Neuron (in vitro differentiated cells): ENCODE results near the gene PTPRG.

ENCODE experiments used
- H2AFZ ChIP-seq: one replicate; pipeline ENCODE4 v1.6.1; 2013; ENCODE audit warnings: low read depth, mild to moderate bottlenecking, inconsistent platforms, low read length, moderate library complexity
- H3K27me3 ChIP-seq: one replicate; pipeline ENCODE4 v1.6.1; 2013; ENCODE audit warnings: low read length; ENCODE audit not compliant: insufficient read depth
- H3K36me3 ChIP-seq: one replicate; pipeline ENCODE4 v1.6.1; 2013; ENCODE audit warnings: low read length; ENCODE audit not compliant: insufficient read depth
- H3K4me1 ChIP-seq: one replicate; pipeline ENCODE4 v1.6.1; 2013; ENCODE audit warnings: low read length; ENCODE audit not compliant: insufficient read depth
- H3K4me3 ChIP-seq: 2 replicates; pipeline ENCODE4 v1.5.1; 2013; ENCODE audit warnings: mild to moderate bottlenecking, low read length, moderate library complexity
- H3K9me3 ChIP-seq: one replicate; pipeline ENCODE4 v1.6.1; 2013; ENCODE audit warnings: low read length

The PTPRG gene

GRCh38 chr3:61582846-61583245 lies 21.5 kb downstream of the PTPRG start:
- Histone ChIP-seq H3K9me3 (no peaks in the 10 kb centered on the region), H3K4me3 (no peak overlapping the region), H3K4me1 (no peaks in the 10 kb centered on the region), H3K36me3 (no peaks in the 10 kb centered on the region), H2AFZ (no peak overlapping the region), H3K27me3 (no peaks in the 10 kb centered on the region)

DNA sequence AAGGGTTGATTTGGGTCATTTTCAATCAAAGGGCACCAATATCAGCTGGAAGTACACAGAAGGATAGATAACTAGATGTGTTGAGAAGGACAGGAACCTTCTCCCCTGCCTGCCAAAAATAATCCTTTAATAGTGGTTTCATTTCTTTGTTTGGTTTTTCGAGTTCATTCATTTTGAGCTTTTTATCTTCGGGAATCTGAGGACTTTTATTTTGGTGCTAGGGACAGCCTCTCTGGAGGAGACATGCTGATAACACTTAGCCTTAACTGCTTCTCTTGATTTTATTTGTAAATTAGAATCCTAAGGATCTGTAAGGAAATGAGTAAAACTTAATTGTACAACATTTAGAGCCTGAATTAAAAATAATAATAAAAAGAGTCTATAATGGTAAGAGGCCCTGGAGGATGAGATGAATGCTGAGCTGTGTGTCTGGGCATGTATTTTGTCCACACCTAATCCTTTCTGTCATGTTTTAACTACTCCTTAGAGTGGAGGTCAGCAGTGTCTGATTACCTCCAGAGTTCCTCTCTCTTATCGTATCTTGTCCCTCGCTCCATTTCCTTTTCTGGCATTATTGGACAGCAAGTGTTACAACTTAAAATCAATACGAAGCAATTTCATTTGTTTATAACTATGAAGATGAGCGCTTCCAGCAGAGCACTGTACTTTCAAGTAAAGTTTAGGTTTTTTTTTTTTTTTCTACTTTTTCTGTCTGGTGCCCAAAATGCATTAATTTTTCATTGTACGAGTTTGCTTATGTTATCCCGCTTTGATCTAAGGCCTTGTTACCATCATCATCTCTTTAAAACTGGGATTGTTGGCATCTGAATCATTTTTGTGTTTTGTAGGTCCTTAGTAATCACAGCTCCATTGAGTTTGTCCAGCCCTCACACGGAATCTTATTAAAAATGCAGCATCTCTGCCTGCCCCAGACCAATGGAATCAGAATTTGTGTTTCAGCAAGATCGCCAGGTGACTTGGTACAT lies 22.8 kb downstream of the PTPRG start:
- Histone ChIP-seq H3K27me3 (no peaks in the 10 kb centered on the region), H2AFZ (no peak overlapping the region), H3K36me3 (no peaks in the 10 kb centered on the region), H3K4me1 (no peaks in the 10 kb centered on the region), H3K9me3 (no peaks in the 10 kb centered on the region), H3K4me3 (no peak overlapping the region)

DNA sequence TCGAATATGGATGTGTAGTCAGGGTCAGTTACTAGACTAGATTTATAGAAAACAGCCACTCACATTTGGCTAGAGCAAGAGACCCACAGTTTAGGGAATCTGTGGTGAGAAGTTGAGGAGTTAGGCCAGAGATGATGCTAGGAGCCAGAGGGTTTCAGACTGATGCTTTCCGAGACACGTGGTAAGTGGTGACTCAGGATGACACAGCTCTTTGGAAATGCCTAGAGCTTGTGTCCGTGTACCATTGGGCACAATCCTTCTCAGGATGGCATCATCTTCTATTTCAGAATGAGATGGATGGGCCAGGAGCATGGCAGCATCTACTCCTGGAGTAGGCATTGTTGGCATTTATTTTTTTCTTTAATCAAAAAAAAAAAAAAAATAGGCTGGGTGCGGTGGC lies 28.5 kb downstream of the PTPRG start:
- Histone ChIP-seq H3K4me1 (no peaks in the 10 kb centered on the region), H3K9me3 (no peaks in the 10 kb centered on the region), H2AFZ (no peak overlapping the region), H3K4me3 (no peak overlapping the region), H3K27me3 (no peaks in the 10 kb centered on the region), H3K36me3 (no peaks in the 10 kb centered on the region)

- H3K9me3 ChIP-seq: no peaks in the 10 kb centered on the region
- no peak overlapping the region for H2AFZ ChIP-seq
Observed at GRCh38 chr3:61591300-61591699, 29.9 kb downstream of the PTPRG start.

DNA sequence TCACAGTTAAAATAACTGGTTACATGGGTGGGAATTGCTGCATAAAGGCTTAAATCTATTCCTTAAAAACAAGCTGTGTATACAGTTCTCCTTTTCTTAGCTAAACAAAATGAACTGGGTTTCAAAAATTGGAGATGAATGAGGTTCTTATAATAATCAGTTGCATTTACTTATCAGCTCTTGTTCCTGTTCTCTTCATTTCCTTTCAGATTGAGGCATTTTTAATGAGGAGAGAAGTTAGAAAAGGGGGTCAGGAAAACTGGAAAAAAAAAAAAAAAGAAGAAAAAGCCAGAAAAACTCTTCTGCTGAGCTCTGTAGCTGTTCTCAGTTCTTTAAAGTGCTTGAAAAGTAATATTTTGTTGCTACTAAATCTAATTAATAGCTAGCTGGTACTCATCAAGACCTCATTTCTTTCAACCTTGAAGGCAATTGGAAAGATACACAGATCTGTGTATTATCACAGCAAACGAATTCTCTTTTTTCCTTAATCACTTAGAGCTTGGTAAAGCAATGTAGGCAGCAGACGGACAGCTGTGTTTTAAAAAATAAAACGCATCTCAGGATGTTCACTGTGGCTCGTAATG lies 32.2 kb downstream of the PTPRG start:
- H3K4me3 ChIP-seq: no peak overlapping the region
- no peaks in the 10 kb centered on the region for H3K36me3 ChIP-seq
- H2AFZ ChIP-seq: no peak overlapping the region
- no peaks in the 10 kb centered on the region for H3K4me1 ChIP-seq
- H3K9me3 ChIP-seq: no peaks in the 10 kb centered on the region
- no peaks in the 10 kb centered on the region for H3K27me3 ChIP-seq

More at GRCh38 chr3:61591300-61591699, 29.9 kb downstream of the PTPRG start:
- H3K27me3 ChIP-seq: no peaks in the 10 kb centered on the region
- H3K36me3 ChIP-seq: no peaks in the 10 kb centered on the region
- no peak overlapping the region for H3K4me3 ChIP-seq
- no peaks in the 10 kb centered on the region for H3K4me1 ChIP-seq

- Histone ChIP-seq H3K4me1 (no peaks in the 10 kb centered on the region), H3K36me3 (no peaks in the 10 kb centered on the region), H3K4me3 (no peak overlapping the region), H3K9me3 (no peaks in the 10 kb centered on the region), H3K27me3 (no peaks in the 10 kb centered on the region), H2AFZ (no peak overlapping the region)
Observed at GRCh38 chr3:61594144-61594963, 33.0 kb downstream of the PTPRG start.

DNA sequence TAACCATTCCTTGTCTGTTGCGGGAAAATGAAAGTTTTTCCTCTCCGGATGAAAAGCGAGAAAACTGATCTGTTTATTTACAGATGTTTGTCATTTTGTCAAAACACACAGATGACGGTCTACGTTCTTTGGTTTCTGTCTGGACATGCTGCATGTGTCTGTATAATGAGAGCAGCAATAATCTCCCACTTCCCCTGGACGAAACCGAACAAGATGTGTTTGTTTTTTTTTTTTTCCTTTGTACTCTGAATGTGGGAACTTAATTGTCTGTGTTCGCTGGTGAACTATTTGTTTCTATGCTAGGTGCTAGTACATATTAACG lies 33.6 kb downstream of the PTPRG start:
- no peaks in the 10 kb centered on the region for H3K27me3 ChIP-seq
- H2AFZ ChIP-seq: no peak overlapping the region
- no peaks in the 10 kb centered on the region for H3K36me3 ChIP-seq
- H3K4me1 ChIP-seq: no peaks in the 10 kb centered on the region
- no peak overlapping the region for H3K4me3 ChIP-seq
- H3K9me3 ChIP-seq: no peaks in the 10 kb centered on the region

DNA sequence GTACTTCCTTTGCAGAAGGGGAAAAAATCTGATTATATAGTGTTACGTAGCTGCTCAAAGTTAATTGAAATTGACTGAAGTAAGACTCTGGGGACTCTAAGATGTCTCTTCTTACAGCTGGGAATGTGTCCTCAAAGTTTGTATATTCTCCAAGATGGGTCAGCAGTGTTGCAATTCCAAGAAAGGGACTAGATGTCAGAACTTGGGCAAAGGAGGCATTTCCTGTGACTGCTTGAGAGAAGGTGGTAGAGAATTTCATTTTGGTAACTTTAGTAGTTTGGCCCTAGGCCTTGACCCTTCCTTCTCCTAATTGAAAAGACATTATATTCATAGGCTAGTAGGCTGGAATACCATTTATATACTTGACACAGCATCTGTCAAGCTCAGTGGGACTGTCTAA lies 33.9 kb downstream of the PTPRG start:
- no peak overlapping the region for H3K4me3 ChIP-seq
- H3K36me3 ChIP-seq: no peaks in the 10 kb centered on the region
- H3K9me3 ChIP-seq: no peaks in the 10 kb centered on the region
- H3K27me3 ChIP-seq: no peaks in the 10 kb centered on the region
- no peak overlapping the region for H2AFZ ChIP-seq
- H3K4me1 ChIP-seq: no peaks in the 10 kb centered on the region

- no peaks in the 10 kb centered on the region for H3K4me1 ChIP-seq
- H3K4me3 ChIP-seq: no peak overlapping the region
- no peaks in the 10 kb centered on the region for H3K9me3 ChIP-seq
- no peaks in the 10 kb centered on the region for H3K27me3 ChIP-seq
- no peak overlapping the region for H2AFZ ChIP-seq
- H3K36me3 ChIP-seq: no peaks in the 10 kb centered on the region
Observed at GRCh38 chr3:61595826-61596225, 34.5 kb downstream of the PTPRG start.

DNA sequence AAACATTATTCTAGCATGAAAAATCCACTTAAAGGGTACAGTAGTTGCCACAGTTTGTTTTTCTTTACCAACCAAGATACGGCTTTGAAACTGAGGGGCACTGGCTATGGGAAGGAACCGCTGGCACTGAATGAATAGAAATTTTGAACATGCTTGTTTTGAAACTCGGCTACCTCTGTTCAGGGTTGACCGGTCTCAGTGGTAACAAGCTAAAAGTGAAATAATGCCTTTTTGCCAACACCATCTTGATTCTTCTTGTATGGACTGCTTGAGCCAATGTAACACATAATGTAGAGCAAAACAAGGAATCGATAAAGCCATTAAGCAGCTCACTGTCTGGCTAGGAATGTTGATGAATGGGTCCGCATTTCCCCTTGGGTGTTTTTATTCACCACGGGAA lies 36.5 kb downstream of the PTPRG start:
- no peaks in the 10 kb centered on the region for H3K4me1 ChIP-seq
- no peaks in the 10 kb centered on the region for H3K36me3 ChIP-seq
- H3K4me3 ChIP-seq: no peak overlapping the region
- H2AFZ ChIP-seq: no peak overlapping the region
- H3K27me3 ChIP-seq: no peaks in the 10 kb centered on the region
- no peaks in the 10 kb centered on the region for H3K9me3 ChIP-seq

GRCh38 chr3:61600195-61600594 lies 38.8 kb downstream of the PTPRG start:
- Histone ChIP-seq H3K4me1 (no peaks in the 10 kb centered on the region), H2AFZ (no peak overlapping the region), H3K27me3 (no peaks in the 10 kb centered on the region), H3K9me3 (no peaks in the 10 kb centered on the region), H3K4me3 (no peak overlapping the region), H3K36me3 (no peaks in the 10 kb centered on the region)

DNA sequence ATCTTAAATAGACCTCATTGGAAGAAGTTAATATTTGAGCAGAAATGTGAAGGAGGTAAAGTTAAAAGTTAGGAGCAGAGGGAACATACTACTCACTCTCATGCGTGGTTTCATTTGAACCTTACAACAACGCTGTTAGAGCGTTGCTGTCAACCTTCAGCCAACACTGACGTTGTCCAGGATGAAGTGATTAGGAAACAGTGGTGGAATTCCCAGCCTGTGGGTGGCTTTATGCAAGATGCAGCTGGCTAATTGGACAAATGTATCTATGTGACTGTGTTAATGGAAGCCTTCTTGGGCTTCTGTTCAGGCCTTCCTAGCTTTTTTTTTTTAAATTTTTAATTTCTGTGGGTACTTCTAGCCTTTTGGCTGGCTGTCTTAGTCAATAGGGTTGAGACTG lies 40.5 kb downstream of the PTPRG start:
- Histone ChIP-seq H3K36me3 (no peaks in the 10 kb centered on the region), H3K4me1 (no peaks in the 10 kb centered on the region), H3K4me3 (no peak overlapping the region), H3K27me3 (no peaks in the 10 kb centered on the region), H2AFZ (no peak overlapping the region), H3K9me3 (no peaks in the 10 kb centered on the region)

GRCh38 chr3:61602466-61602865 lies 41.1 kb downstream of the PTPRG start:
- Histone ChIP-seq H3K4me3 (no peak overlapping the region), H3K9me3 (no peaks in the 10 kb centered on the region), H3K36me3 (no peaks in the 10 kb centered on the region), H3K4me1 (no peaks in the 10 kb centered on the region), H3K27me3 (no peaks in the 10 kb centered on the region), H2AFZ (no peak overlapping the region)
